ENCODE measurements around the gene HRH3. TPM values are rescaled to one million over a fixed set of nuclear protein-coding genes. Genes with fewer than 3 reads are reported as not detected.

HRH3 gene
- total RNA-seq, 1 donor = not detected

Other genes starting within 250 kb of the HRH3 start
- gene TAF4, start 154.4 kb downstream of the HRH3 start, total RNA-seq = 9.7 TPM
- 35.3 TPM for gene LSM14B, start 97.8 kb downstream of the HRH3 start, total RNA-seq
- 275 TPM for gene PSMA7, start 76.9 kb downstream of the HRH3 start, total RNA-seq
- 58.2 TPM for gene SS18L1, start 76.5 kb downstream of the HRH3 start, total RNA-seq
- 24.5 TPM for gene MTG2, start 37.2 kb downstream of the HRH3 start, total RNA-seq
- 35.5 TPM for gene OSBPL2, start 18.2 kb upstream of the HRH3 start, total RNA-seq
- gene ADRM1, start 82.7 kb upstream of the HRH3 start, total RNA-seq = 90.5 TPM
- 1.6 TPM for gene LAMA5, start 147.0 kb upstream of the HRH3 start, total RNA-seq
- gene RPS21, start 166.8 kb upstream of the HRH3 start, total RNA-seq = 5,188 TPM
- gene CABLES2, start 187.0 kb upstream of the HRH3 start, total RNA-seq = 3.2 TPM
- not detected for gene RBBP8NL, start 207.3 kb upstream of the HRH3 start, total RNA-seq